ENCODE data around the gene ACTRT2. TPM values are rescaled to one million over a fixed set of nuclear protein-coding genes. Genes with fewer than 3 reads are reported as not detected.

The ACTRT2 gene
- total and polyA plus RNA-seq, 2 experiments from 2014 or later = not detected

DNA sequence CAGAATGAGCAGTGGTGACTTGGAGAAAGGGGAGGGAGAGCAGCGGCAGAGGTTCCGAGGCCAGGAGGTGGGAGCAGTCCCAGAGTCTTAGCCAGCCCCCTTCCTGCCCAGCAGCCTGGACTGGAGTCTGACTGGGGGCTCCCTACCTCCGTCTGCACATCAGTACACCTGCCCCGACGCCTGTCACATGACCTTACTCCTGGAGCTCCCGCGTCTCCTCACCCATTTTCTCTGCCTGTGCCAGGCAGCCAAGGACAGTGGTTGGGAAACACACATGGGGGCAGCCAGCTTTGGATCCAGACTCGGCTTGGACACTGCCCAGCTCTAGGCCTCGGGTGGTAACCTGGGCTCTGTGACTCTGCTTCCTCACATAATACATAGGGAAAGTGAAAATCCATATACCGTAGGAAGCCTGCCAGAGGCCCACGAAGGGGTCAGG, 16.9 kb downstream of the ACTRT2 start:
- H3K27me3 ChIP-seq = peaks cover 11% of the 10 kb centered on the region
- DNase-seq (ENCODE audit: low spot score) = no peak
- H2AFZ ChIP-seq = no peak overlapping the region
- H3K27ac ChIP-seq = no peak overlapping the region
- no peaks in the 10 kb centered on the region for H3K36me3 ChIP-seq (replicated peaks; ENCODE audit: insufficient read depth, low read depth)
- no peak overlapping the region for H3K4me2 ChIP-seq
- H3K79me2 ChIP-seq = no peaks in the 10 kb centered on the region
- no peaks in the 10 kb centered on the region for H3K4me1 ChIP-seq (ENCODE audit: insufficient read depth)
- H4K20me1 ChIP-seq (ENCODE audit: insufficient read depth, poor library complexity, severe bottlenecking) = no peaks in the 10 kb centered on the region
- H3K4me3 ChIP-seq = no peak overlapping the region
- no peaks in the 10 kb centered on the region for H3K9me2 ChIP-seq (replicated peaks; ENCODE audit: insufficient read depth)
- 85% methylated on average over 11 of the region's 11 CpGs for WGBS (ENCODE audit: low lambda C conversion rate, missing lambda C conversion rate)
- no peaks in the 10 kb centered on the region for H3K9me3 ChIP-seq (ENCODE audit: low read depth)
- TF ChIP-seq CTCF (IDR thresholded peaks at IDR 0.05; ENCODE audit: poor library complexity) (no peak), EZH2phosphoT487 (IDR thresholded peaks at IDR 0.05; ENCODE audit: low read depth, severe bottlenecking, unreplicated experiment) (no peak), EZH2 (IDR thresholded peaks at IDR 0.05; ENCODE audit: borderline replicate concordance) (no peak)

DNA sequence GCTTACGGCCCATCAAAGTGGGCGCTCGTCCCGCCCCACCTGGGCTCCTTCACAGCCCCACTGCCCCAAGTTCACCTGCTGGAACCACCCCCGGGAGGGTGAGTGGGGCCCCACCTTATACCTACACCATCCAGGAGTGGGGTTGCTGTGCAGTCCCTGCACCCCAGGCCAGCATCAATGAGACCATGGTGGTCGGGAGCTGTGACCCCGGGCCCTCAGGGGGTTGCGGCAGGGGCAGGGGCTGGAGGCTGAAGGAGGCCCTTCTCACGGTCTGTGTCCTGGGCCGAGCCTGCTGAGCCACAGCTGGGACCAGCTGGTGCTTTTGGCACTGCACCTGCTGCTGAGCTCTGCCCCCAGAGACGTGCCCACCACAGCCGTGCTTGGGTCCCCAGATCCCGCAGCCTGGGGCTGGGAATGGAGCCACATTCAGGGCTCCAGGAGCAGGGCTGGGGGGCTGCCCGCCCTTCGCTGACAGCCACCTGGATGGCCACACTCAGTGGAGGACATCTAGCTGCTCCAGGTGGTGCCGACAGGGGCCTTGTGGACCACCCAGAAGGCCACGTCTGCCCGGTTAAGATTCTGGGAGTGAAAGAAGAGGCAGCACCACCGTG, 17.4 kb downstream of the ACTRT2 start:
- H3K36me3 ChIP-seq (replicated peaks; ENCODE audit: insufficient read depth, low read depth) = no peaks in the 10 kb centered on the region
- H3K4me2 ChIP-seq = no peak overlapping the region
- no peaks in the 10 kb centered on the region for H4K20me1 ChIP-seq (ENCODE audit: insufficient read depth, poor library complexity, severe bottlenecking)
- no peak overlapping the region for H3K27ac ChIP-seq
- H3K27me3 ChIP-seq = peaks cover 11% of the 10 kb centered on the region
- no peaks in the 10 kb centered on the region for H3K4me1 ChIP-seq (ENCODE audit: insufficient read depth)
- no peak overlapping the region for H3K4me3 ChIP-seq
- no peaks in the 10 kb centered on the region for H3K9me3 ChIP-seq (ENCODE audit: low read depth)
- TF ChIP-seq CTCF (IDR thresholded peaks at IDR 0.05; ENCODE audit: poor library complexity) (no peak), EZH2phosphoT487 (IDR thresholded peaks at IDR 0.05; ENCODE audit: low read depth, severe bottlenecking, unreplicated experiment) (no peak), EZH2 (IDR thresholded peaks at IDR 0.05; ENCODE audit: borderline replicate concordance) (no peak)
- H2AFZ ChIP-seq = no peak overlapping the region
- H3K9me2 ChIP-seq (replicated peaks; ENCODE audit: insufficient read depth) = no peaks in the 10 kb centered on the region
- 85% methylated on average over 19 of the region's 19 CpGs for WGBS (ENCODE audit: low lambda C conversion rate, missing lambda C conversion rate)
- DNase-seq (ENCODE audit: low spot score) = no peak
- no peaks in the 10 kb centered on the region for H3K79me2 ChIP-seq

- WGBS (ENCODE audit: low lambda C conversion rate, missing lambda C conversion rate) = 87% methylated on average over 7 of the region's 7 CpGs
These were observed 18.7 kb downstream of the ACTRT2 start for GRCh38 chr1:3040004-3040403.

More at GRCh38 chr1:3040004-3040403, 18.7 kb downstream of the ACTRT2 start:
- no peaks in the 10 kb centered on the region for H3K36me3 ChIP-seq (replicated peaks; ENCODE audit: insufficient read depth, low read depth)
- H2AFZ ChIP-seq = no peak overlapping the region
- H4K20me1 ChIP-seq (ENCODE audit: insufficient read depth, poor library complexity, severe bottlenecking) = no peaks in the 10 kb centered on the region
- no peaks in the 10 kb centered on the region for H3K79me2 ChIP-seq
- no peaks in the 10 kb centered on the region for H3K4me1 ChIP-seq (ENCODE audit: insufficient read depth)
- H3K9me2 ChIP-seq (replicated peaks; ENCODE audit: insufficient read depth) = no peaks in the 10 kb centered on the region
- H3K4me2 ChIP-seq = no peak overlapping the region
- no peaks in the 10 kb centered on the region for H3K9me3 ChIP-seq (ENCODE audit: low read depth)
- no peak overlapping the region for H3K4me3 ChIP-seq
- no peak for DNase-seq (ENCODE audit: low spot score)
- H3K27ac ChIP-seq = no peak overlapping the region
- TF ChIP-seq CTCF (IDR thresholded peaks at IDR 0.05; ENCODE audit: poor library complexity) (no peak), EZH2 (IDR thresholded peaks at IDR 0.05; ENCODE audit: borderline replicate concordance) (no peak), EZH2phosphoT487 (IDR thresholded peaks at IDR 0.05; ENCODE audit: low read depth, severe bottlenecking, unreplicated experiment) (no peak)
- H3K27me3 ChIP-seq = peaks cover 11% of the 10 kb centered on the region

Data from hepatocyte (in vitro differentiated cells).